Neuronal stem cell (in vitro differentiated cells): Measurements from ENCODE around the gene RBBP7. TPM values are rescaled to one million over a fixed set of nuclear protein-coding genes. Genes with fewer than 3 reads are reported as not detected.

ENCODE experiments used
- DNase-seq: peaks from one replicate; pipeline ENCODE4 v3.0.0-alpha.2; 2013; ENCODE audit warnings: low spot score
- H2AFZ ChIP-seq: one replicate; pipeline ENCODE4 v1.6.1; 2013; ENCODE audit warnings: mild to moderate bottlenecking, low read length, inconsistent platforms
- H2AK5ac ChIP-seq: 2 replicates; pipeline ENCODE4 v1.6.1; 2013; ENCODE audit warnings: low read depth, mild to moderate bottlenecking, inconsistent platforms, low read length, moderate library complexity, mixed read lengths
- H2BK120ac ChIP-seq: 2 replicates; pipeline ENCODE4 v1.6.1; 2013; ENCODE audit warnings: low read depth, mild to moderate bottlenecking, inconsistent platforms, low read length, moderate library complexity, mixed read lengths
- H2BK12ac ChIP-seq: one replicate; pipeline ENCODE4 v1.6.1; 2013; ENCODE audit warnings: low read length, inconsistent platforms
- H2BK15ac ChIP-seq: 2 replicates; pipeline ENCODE4 v1.6.1; 2013; ENCODE audit warnings: mild to moderate bottlenecking, low read length, inconsistent platforms, mixed read lengths
- H2BK5ac ChIP-seq: one replicate; pipeline ENCODE4 v1.6.1; 2013; ENCODE audit warnings: inconsistent platforms, mild to moderate bottlenecking, low read length, moderate library complexity
- H3K14ac ChIP-seq: one replicate; pipeline ENCODE4 v1.6.1; 2013; ENCODE audit warnings: low read length, inconsistent platforms
- H3K18ac ChIP-seq: 2 replicates; pipeline ENCODE4 v1.6.1; 2013; ENCODE audit warnings: low read length, inconsistent platforms
- H3K23ac ChIP-seq: 2 replicates; pipeline ENCODE4 v1.6.1; 2013; ENCODE audit warnings: low read depth, mild to moderate bottlenecking, mixed read lengths, low read length, inconsistent platforms; ENCODE audit not compliant: poor library complexity
- H3K27ac ChIP-seq: replicated peaks from 3 replicates; pipeline ENCODE4 v1.5.1; 2013; ENCODE audit warnings: low read length, inconsistent platforms
- H3K27me3 ChIP-seq, 3 experiments: 2 replicates each; pipeline ENCODE4 v1.6.1; 2013; ENCODE audit warnings: low read length in 3 of 3, mild to moderate bottlenecking in 2 of 3, inconsistent platforms in 1 of 3, low read depth in 1 of 3, mixed read lengths in 1 of 3, moderate library complexity in 1 of 3; ENCODE audit not compliant: control insufficient read depth in 3 of 3, insufficient read depth in 3 of 3
- H3K36me3 ChIP-seq, 2 donors: replicated peaks in 1 of 2; 2 replicates each; pipeline ENCODE4 v1.6.1; 2013; ENCODE audit warnings: low read length in 2 of 2; ENCODE audit not compliant: control insufficient read depth in 2 of 2, insufficient read depth in 2 of 2
- H3K4ac ChIP-seq: 2 replicates; pipeline ENCODE4 v1.6.1; 2013; ENCODE audit warnings: inconsistent platforms, mild to moderate bottlenecking, low read length, moderate library complexity
- H3K4me1 ChIP-seq, 2 donors: 1 replicate in 1 of 2; 2 replicates in 1 of 2; pipeline ENCODE4 v1.6.1; 2013; ENCODE audit warnings: low read length in 2 of 2, low read depth in 1 of 2; ENCODE audit not compliant: control insufficient read depth in 2 of 2, insufficient read depth in 1 of 2
- H3K4me2 ChIP-seq: one replicate; pipeline ENCODE4 v1.6.1; 2013; ENCODE audit warnings: mild to moderate bottlenecking, low read length, inconsistent platforms; ENCODE audit not compliant: insufficient read depth, poor library complexity, severe bottlenecking
- H3K4me3 ChIP-seq, 2 donors: 2 replicates each; pipeline ENCODE4 v1.5.1; 2013; ENCODE audit warnings: low read length in 2 of 2, mild to moderate bottlenecking in 2 of 2, inconsistent platforms in 1 of 2, moderate library complexity in 1 of 2
- H3K79me1 ChIP-seq: one replicate; pipeline ENCODE4 v1.6.1; 2013; ENCODE audit warnings: low read depth, mild to moderate bottlenecking, inconsistent platforms, low read length, moderate library complexity
- H3K9ac ChIP-seq: one replicate; pipeline ENCODE4 v1.6.1; 2013; ENCODE audit warnings: mild to moderate bottlenecking, low read depth, low read length, inconsistent platforms; ENCODE audit not compliant: poor library complexity
- H3K9me3 ChIP-seq, 2 donors: replicated peaks in 1 of 2; 2 replicates each; pipeline versions ENCODE3 to v1.6.1; 2013; ENCODE audit warnings: low read length in 2 of 2, mild to moderate bottlenecking in 2 of 2, inconsistent platforms in 1 of 2, low read depth in 1 of 2, mixed read lengths in 1 of 2, moderate library complexity in 1 of 2; ENCODE audit not compliant: control insufficient read depth in 2 of 2, insufficient read depth in 1 of 2
- H4K8ac ChIP-seq: one replicate; pipeline ENCODE4 v1.6.1; 2013; ENCODE audit warnings: low read depth, mild to moderate bottlenecking, inconsistent platforms, low read length, moderate library complexity
- H4K91ac ChIP-seq: one replicate; pipeline ENCODE4 v1.6.1; 2013; ENCODE audit warnings: low read length, low read depth, mild to moderate bottlenecking, inconsistent platforms; ENCODE audit not compliant: poor library complexity
- WGBS, 2 donors: extraction: QIAGEN DNeasy Blood & Tissue Kit; methylation state at CpG; one replicate each; pipeline ENCODE4 v1.1.7; 2013; ENCODE audit warnings: missing lambda C conversion rate in 2 of 2, mixed read lengths in 1 of 2; ENCODE audit not compliant: insufficient read length in 2 of 2, insufficient replicate concordance in 1 of 2; ENCODE audit errors: extremely low coverage in 2 of 2; 5-methylcytosine and 5-hydroxymethylcytosine counted together
- small RNA-seq: library from polyadenylated mRNA; stranded (forward); fragments of <200 nt; extraction: miRNeasy Mini kit (QIAGEN cat#:217004); gene quantifications from one replicate; pipeline ENCODE3, GENCODE V24; 2013; ENCODE audit not compliant: insufficient read depth

RBBP7 gene

GRCh38 chrX:16797841-16798240 is 72.3 kb downstream of the RBBP7 start:
- Histone ChIP-seq H3K18ac (no peak overlapping the region), H2BK12ac (no peak overlapping the region), H3K36me3 (peaks cover 0 to 40% of the 10 kb centered on the region in 2 donors), H3K27me3 (no peaks in the 10 kb centered on the region), H3K4ac (no peak overlapping the region), H3K9me3 (no peaks in the 10 kb centered on the region), H3K14ac (no peak overlapping the region), H3K4me3 (no peak overlapping the region), H2AK5ac (no peak overlapping the region), H3K79me1 (no peaks in the 10 kb centered on the region), H4K8ac (no peak overlapping the region), H2AFZ (no peak overlapping the region), H4K91ac (no peak overlapping the region), H2BK120ac (no peak overlapping the region), H2BK15ac (no peak overlapping the region), H2BK5ac (no peak overlapping the region), H3K4me2 (no peak overlapping the region), H3K23ac (no peak overlapping the region), H3K27ac (no peak overlapping the region), H3K9ac (no peak overlapping the region), H3K4me1 (no peaks in the 10 kb centered on the region)
- no peak for DNase-seq
- WGBS, 2 donors, result no CpG with 5 or more reads among the region's 4 CpGs

- Histone ChIP-seq H2AK5ac (no peak overlapping the region), H3K14ac (no peak overlapping the region), H3K23ac (no peak overlapping the region), H2BK12ac (no peak overlapping the region), H2BK120ac (no peak overlapping the region), H2BK5ac (no peak overlapping the region), H3K4me3 (no peak overlapping the region), H3K79me1 (no peaks in the 10 kb centered on the region), H3K4ac (no peak overlapping the region), H2AFZ (no peak overlapping the region), H3K36me3 (peaks cover 0 to 37% of the 10 kb centered on the region in 2 donors), H3K27me3 (no peaks in the 10 kb centered on the region), H3K27ac (no peak overlapping the region), H2BK15ac (no peak overlapping the region), H4K8ac (no peak overlapping the region), H4K91ac (no peak overlapping the region), H3K9me3 (no peaks in the 10 kb centered on the region), H3K4me2 (no peak overlapping the region), H3K18ac (no peak overlapping the region), H3K9ac (no peak overlapping the region), H3K4me1 (no peaks in the 10 kb centered on the region)
- no peak for DNase-seq
- WGBS, 2 donors, result no CpG with 5 or more reads among the region's 5 CpGs
Measured at GRCh38 chrX:16797358-16797757, 72.8 kb downstream of the RBBP7 start.

- no peaks in the 10 kb centered on the region for H3K27me3 ChIP-seq
- H3K18ac ChIP-seq, result no peak overlapping the region
- H3K9ac ChIP-seq, result no peak overlapping the region
- peaks cover 0 to 42% of the 10 kb centered on the region in 2 donors for H3K36me3 ChIP-seq
- H3K9me3 ChIP-seq, result no peaks in the 10 kb centered on the region
- H4K8ac ChIP-seq, result no peak overlapping the region
- H2BK120ac ChIP-seq, result no peak overlapping the region
- H2AK5ac ChIP-seq, result no peak overlapping the region
- no CpG with 5 or more reads among the region's 4 CpGs for WGBS, 2 donors
- no peaks in the 10 kb centered on the region for H3K4me1 ChIP-seq
- H4K91ac ChIP-seq, result no peak overlapping the region
- no peak overlapping the region for H3K4me2 ChIP-seq
- H3K4ac ChIP-seq, result no peak overlapping the region
- no peak overlapping the region for H2BK12ac ChIP-seq
- no peak overlapping the region for H2BK15ac ChIP-seq
- no peak overlapping the region for H2BK5ac ChIP-seq
- H3K23ac ChIP-seq, result no peak overlapping the region
- no peak for DNase-seq
- no peak overlapping the region for H3K14ac ChIP-seq
- no peak overlapping the region for H3K4me3 ChIP-seq
- H3K79me1 ChIP-seq, result no peaks in the 10 kb centered on the region
- H2AFZ ChIP-seq, result no peak overlapping the region
- no peak overlapping the region for H3K27ac ChIP-seq
Measured at GRCh38 chrX:16796298-16796697, 73.9 kb downstream of the RBBP7 start.

Small RNA genes within 50 kb of the gene (small RNA-seq; reads per million reads assigned to genes)
- gene RF00019, result not detected
- gene RNU4-6P, result not detected
- not detected for gene RPL12P49
